Thyroid gland (tissue), 4 donors: ENCODE results near the gene TMED7.

Experiments used
- POLR2A ChIP-seq, 2 donors: fragments of 450-650 bp; IDR thresholded peaks; one replicate each; pipeline ENCODE4 v1.6.1; 2017; ENCODE audit warnings: antibody characterized with exemption in 2 of 2, mild to moderate bottlenecking in 2 of 2, moderate library complexity in 1 of 2
- TF ChIP-seq, protein P1 (sequence below), 6 experiments: fragments of 200-600 bp in 3 of 6; fragments of 450-650 bp in 3 of 6; sonication (generic) in 3 of 6; IDR thresholded peaks; one replicate each; pipeline ENCODE4 v1.5.1; 2016 to 2019; ENCODE audit warnings: antibody characterized with exemption in 6 of 6, mild to moderate bottlenecking in 2 of 6, inconsistent platforms in 1 of 6, moderate library complexity in 1 of 6

DNA sequence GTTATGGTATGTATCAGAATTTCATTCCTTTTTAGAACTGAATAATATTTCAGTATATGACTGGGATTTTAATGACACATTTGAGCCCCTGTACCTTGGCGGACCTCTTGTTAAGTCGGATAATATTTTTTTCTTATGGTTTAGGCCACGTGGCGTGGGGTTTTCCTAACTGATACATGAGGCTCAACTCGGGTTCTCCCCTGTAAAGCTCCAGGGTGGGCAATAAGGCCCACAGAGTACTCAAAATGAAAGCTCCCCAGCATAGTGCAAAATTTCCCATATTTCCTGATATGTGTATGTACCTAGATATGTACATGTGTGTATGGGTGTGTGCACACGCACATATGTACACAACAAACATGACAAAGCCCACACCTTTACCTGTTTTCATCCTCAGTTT, 48.1 kb downstream of the TMED7 start:
- TF ChIP-seq, protein P1, sequence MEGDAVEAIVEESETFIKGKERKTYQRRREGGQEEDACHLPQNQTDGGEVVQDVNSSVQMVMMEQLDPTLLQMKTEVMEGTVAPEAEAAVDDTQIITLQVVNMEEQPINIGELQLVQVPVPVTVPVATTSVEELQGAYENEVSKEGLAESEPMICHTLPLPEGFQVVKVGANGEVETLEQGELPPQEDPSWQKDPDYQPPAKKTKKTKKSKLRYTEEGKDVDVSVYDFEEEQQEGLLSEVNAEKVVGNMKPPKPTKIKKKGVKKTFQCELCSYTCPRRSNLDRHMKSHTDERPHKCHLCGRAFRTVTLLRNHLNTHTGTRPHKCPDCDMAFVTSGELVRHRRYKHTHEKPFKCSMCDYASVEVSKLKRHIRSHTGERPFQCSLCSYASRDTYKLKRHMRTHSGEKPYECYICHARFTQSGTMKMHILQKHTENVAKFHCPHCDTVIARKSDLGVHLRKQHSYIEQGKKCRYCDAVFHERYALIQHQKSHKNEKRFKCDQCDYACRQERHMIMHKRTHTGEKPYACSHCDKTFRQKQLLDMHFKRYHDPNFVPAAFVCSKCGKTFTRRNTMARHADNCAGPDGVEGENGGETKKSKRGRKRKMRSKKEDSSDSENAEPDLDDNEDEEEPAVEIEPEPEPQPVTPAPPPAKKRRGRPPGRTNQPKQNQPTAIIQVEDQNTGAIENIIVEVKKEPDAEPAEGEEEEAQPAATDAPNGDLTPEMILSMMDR (IDR thresholded peaks at IDR 0.05), result no peak
- no peak for TF ChIP-seq POLR2A (IDR thresholded peaks at IDR 0.05)
